NCI-H2029 (cell line): ENCODE data around the gene SLC22A4.

ENCODE experiments used
- DNase-seq: peaks from one replicate; lab custom pipeline; 2025; lab: John Stamatoyannopoulos, UW

The SLC22A4 gene

DNA sequence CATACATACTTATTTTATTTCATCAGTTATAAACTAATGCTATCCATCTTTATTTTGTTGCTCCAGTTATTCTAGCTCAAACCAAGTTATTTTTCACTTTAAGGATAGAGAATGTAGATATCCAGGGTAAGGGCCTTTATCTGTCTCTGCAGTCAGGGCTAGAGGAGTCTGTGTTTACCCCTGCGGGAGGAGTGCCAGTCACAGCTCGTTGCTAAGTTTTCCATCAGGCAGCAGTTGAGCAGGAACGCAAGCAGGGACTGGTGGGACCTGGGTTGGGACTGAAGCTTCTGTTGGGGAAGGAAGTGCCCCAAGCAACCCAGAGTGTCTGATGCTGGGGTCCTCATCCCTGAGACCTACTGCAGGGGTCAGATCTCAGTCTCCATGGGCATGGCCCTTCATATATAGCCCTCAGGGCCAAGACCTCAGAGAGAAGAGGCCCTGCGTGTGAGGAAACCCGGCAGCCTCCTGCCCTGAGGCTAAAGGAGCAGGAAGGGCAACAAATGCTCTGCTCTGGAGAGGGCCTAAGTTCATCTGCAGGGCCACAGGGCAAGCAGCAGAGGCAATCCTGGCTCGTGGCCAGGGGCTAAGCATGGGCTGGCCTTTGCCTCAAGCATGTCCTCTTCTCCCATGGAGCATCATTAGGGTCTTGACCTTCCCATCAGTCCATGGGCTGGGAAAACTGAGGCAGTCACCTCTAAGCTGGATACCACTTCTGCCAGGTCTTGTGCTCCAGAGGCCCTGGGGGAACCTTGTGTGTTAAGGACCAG lies 6.6 kb downstream of the SLC22A4 start:
- no peak for DNase-seq

DNA sequence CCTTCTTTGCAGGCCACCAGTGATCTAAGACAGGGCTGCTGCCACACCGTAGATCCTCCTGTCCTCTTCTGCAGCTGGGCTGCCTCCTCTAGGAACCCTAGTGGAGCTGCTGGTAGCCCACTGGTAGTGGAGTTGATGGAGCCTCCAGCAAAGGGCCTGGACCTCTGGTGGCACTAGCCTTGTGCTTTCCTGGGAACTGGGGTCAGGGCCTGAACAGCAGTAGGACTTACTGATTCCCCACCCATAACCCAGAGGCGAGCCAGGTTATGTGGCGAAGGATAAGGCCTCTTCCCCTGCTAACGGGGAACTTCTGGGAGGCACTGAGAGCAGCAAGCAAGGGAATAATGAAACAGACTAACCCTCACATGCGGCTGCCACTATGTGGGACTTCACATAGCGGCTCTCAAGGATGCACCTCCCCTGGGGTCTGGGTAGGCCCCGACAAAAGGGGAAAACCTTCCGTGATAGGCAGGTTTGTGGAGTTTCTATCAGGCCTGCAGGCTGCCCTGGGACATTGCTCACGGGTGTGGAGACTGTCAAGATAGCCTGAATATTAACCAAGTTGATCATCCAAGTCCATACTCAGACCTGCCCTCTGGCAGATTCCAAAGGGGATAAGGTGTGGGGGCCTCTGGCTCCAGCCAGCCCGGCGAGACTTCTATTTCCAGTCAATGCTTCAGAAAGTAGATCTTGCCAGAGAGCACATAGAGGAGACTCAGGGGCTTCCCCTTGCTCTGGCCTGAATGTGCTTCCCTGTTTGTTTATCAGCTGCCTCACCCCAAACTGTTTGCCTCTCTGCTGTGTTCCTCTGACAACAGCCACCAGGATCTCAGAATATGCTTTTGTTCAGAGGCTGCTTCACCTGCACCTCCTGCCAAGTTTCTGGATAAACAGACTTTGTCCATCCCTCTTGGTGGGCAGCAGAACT lies 7.4 kb downstream of the SLC22A4 start:
- DNase-seq, result no peak

DNA sequence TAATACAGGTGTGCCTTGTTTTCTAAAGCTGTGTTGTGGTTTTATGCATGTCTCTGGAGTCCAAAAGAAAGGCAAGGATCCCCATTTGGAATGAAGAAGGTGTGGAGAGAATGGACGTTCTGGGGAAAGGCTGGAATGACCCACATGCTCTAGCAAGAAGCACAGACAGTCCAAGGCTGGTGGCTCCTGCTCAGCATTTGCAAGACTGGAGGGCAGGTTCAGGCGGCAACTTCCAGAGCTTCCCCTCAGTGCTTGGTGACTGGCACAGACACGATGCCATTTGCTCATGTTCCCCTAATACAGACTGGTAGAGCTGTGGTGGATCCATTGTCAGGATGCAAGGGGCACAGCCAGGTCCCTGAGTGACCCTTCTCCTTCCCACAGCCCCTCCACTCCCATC lies 8.2 kb downstream of the SLC22A4 start:
- DNase-seq, result no peak

DNA sequence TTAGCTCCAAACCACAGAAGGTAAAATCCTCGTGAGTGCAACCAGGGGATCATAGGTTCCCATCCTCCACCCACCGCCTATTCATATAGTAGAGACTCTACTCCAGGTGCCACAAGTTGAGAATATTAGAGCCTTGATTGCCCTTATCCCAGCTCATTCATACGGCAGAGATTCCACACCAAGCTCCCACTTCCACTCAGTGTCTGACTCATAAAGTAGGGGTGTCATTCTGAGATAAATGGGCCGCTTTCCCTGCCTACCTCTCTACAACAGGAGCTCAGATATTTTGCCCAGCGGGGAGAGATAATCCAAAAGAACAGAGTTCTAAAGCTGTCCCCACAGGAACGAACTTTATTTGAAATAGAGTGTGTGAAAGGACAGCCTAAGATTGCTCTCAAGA lies 9.4 kb downstream of the SLC22A4 start:
- DNase-seq, result no peak

DNA sequence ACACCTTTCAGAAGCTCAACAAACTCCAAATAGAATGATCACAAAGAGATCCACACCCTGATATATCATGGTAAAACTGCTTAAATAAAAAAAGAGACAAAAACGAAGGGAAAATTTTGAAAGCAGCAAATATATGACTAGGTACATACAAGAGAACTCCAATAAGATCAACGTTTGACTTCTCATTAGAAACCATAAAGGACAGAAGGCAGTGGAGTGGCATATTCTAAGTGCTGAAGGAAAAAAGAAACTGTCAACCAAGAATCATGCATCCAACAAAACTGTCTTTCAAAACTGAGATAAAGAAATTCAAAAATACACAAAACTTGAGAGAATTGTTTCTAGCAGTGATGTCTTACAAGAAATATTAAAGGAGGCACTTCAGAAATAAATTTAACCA lies 11.2 kb downstream of the SLC22A4 start:
- DNase-seq, result no peak

DNA sequence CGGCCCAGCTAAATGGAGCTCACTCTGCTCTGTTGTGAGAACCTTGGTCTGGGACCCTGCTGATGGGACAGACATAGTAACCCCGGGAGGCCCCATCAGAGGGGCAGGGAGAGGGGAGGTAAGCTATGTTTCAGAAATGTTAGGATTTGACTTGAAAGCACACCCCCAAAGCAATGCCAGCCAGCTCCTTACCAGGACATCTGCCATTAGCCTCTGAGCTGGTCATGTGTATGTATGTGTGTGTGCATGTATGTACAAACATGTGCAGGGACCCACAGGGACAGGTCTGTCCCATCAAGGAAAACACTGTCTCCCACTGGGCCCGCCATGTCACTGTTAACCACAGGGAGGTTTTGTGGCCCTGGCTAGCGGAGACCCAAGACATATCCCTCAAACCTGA lies 14.5 kb downstream of the SLC22A4 start:
- no peak for DNase-seq

DNA sequence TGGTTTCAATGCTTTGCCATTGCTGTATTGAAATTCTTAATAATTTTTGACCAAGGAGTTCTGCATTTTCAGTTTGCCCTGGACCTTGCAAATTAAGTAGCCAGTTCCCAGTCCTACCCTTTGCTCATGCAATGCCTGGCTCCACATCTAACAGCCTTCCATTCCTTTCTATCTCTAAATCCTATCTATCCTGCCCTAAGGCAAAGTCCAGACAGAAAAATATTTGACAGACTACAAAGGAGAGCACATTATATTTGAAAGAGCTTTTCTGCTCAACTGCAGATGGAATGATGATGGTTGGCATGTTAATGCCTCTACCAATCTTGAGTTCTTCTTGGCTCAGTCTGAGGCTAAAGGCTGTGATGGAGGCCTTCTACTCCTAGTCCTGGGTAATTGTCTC lies 15.5 kb downstream of the SLC22A4 start:
- no peak for DNase-seq

DNA sequence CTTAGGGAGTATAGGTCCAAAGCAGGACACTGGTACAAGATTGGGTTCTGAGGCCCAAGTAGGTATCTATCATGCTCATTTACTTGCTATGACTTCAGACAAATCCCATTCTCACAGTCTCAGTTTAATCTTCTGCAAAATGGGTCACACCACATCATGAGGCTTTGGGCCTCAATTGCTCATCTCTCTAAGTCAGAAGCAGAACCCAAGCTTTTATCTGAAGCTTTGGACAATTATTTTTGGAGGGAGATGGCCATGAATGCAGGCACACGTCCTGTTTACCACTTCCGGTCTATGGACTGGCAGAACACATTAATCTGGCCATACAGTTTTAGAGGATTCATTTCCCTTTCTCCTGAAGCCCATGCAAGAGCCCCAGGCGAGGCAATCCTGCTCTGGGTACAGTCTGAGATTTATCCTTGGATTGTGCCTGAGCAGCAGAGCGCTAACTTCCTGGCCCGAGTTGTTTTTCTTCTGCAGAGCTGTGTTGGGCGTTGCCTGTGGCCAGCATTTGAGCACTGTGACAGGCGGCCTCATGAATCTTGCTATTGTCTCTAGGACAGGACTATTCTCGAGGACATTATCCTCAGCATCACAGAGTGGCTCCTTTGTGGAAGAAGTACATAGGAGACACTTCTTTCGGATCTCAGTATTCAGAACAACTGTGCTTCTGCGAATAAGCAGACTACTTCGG lies 16.1 kb downstream of the SLC22A4 start:
- no peak for DNase-seq

DNA sequence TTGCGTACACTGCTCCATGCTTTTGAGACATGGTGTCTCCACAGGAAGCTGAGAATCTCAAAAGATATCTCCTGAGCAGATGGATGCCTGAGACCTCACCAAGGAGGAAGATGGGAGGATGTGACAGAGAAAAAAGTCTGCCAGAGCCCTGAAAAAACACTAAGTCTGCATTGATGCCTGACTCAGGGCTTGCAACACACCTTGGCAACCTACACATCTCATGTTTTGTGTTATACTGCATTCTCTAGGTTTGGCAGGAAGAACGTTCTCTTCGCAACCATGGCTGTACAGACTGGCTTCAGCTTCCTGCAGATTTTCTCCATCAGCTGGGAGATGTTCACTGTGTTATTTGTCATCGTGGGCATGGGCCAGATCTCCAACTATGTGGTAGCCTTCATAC lies 19.2 kb downstream of the SLC22A4 start:
- no peak for DNase-seq

DNA sequence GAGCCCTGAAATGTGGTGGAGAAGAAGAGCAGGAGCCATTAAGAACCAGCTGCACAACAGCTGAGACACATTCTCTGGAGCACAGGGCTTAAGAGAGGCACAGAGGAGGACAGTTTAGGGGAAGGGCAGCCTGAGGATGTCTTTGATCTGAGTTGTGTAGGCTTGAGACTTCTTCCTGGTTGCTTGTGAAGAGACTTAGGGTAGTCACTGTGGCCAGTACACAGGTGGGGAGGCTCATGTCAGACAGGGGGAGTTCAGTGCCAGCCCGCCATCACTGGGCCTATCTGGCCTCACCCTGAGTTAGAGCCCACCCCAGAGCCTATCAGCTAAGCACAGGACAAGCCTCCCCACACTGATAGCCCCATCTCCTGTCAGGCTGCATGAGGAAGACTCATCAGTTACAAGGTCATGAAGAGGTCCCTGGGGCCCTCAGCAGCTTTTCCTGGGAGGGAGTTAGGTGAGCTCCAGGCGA lies 19.8 kb downstream of the SLC22A4 start:
- no peak for DNase-seq

DNA sequence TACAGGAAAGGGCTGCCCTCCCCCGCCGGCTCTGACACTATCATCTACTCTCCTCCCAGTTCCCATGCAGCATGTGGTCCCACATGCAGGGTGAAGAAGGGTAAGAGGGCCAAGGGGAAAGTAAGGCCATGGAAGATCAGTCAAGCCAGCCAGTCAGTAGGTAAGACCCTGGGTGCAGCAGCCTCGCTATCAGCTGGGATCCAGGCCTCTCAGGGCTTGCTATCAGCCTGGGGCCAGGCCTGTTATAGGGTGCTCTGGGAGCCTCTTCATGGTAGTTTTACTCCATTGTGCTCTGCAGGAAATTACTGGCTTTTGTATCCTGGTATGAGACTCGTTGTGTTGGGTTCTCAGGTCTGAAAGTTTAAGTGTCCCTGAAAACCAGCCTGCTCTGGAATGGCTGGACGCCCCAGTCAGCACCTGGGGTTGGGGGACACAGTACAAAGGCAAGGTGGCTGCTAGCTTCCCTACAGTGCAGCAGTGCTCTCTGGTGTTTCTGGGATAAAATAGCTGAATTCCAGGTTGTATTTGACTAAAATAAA lies 21.4 kb downstream of the SLC22A4 start:
- DNase-seq, result no peak

DNA sequence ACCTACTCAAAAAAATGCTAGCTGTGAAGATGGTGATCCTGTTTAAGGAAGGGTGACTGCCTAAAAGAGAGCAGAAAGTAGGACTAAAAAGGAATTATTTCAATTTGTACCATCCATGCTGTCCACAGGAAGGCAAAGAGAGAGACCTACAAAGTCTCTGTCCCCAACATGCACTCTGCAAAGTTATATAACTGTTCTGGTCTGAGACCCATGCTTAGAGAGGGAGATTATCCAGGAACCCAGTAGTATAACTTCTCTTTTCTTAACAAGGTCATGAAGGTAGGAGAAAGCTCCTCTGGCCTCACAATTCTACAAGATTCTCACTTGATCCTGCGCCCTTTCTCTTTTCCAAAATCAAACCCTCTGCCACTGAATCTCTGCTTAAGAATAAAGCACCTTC lies 25.8 kb downstream of the SLC22A4 start:
- no peak for DNase-seq

DNA sequence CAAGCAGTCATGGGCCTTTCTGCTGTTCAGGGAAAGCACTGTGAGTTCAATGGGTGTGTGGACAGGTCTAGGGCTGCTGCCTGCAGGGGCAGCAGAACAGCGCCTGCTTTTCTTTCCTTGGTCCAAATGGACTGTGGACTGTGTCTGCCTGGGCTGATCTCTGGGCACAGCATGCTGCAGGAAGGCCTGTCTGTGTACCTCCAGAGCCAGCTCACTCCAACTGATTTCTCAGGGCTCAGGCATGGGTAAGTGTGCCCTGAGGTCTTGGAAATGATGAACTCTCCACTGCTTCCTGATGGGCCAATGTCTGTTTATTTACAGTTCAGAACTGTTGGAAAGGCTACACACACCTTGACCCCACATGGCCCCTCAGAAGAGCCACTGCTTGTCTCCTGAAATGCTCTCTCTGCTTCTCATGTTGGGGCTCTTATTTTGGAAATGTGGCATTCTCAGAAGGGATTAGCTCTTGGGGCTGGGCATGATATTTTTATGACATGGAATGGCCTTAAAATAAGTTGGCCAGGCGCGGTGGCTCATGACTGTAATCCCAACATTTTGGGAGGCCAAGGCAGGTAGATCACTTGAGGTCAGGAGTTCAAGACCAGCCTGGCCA lies 27.0 kb downstream of the SLC22A4 start:
- DNase-seq, result no peak

DNA sequence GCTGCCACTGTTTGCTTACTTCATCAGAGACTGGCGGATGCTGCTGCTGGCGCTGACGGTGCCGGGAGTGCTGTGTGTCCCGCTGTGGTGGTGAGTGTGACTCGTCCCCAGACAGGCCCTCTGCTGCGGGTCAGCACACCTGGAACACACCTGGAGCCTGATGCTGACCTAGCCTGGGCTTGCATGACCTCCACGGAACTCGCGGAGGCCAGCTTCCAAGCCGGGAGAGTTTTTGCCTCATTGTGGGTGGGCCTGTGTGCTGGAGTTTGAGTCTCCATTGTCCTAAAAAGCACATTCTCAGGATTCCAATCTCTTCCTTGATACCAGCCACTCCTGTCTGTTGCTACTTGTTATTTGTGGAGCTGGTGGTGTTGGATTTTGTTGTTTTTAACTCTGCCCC lies 28.1 kb downstream of the SLC22A4 start:
- no peak for DNase-seq

DNA sequence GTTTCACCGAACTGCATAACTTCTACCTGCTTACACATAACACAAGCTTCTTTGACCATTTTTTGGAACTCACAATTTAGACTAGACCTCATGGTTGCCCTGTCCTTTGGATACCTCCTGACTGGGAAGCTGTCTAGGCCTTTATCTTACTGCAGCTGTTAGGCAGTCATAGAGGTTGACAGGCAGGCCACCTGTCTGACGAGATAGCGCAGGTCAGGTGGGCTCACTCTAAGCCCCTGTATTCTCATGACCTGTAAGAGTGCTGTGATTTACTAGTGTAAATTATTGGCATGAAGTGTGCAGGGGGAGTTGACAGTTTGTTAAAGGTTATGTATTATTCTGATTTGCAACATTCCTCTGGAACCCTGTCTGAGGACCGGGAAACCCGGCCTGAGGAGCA lies 29.0 kb downstream of the SLC22A4 start:
- no peak for DNase-seq

DNA sequence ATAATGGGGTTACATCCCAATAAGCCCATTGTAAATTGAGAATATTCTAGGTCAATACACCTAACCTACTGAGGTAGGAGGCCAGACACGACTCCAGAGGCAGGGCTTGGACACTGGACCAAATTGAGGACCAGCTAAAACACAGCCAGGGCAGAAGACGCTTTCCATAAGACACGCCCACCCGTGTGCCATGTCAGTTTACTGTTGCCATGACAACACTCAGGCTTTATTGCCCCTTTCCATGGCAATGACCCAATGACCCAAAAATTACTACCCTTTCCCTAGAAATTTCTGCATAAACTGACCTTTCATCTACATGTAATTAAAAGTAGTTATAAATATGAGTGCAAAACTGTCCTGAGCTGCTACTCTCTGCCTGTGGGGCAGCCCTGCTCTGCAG lies 31.5 kb downstream of the SLC22A4 start:
- no peak for DNase-seq

DNA sequence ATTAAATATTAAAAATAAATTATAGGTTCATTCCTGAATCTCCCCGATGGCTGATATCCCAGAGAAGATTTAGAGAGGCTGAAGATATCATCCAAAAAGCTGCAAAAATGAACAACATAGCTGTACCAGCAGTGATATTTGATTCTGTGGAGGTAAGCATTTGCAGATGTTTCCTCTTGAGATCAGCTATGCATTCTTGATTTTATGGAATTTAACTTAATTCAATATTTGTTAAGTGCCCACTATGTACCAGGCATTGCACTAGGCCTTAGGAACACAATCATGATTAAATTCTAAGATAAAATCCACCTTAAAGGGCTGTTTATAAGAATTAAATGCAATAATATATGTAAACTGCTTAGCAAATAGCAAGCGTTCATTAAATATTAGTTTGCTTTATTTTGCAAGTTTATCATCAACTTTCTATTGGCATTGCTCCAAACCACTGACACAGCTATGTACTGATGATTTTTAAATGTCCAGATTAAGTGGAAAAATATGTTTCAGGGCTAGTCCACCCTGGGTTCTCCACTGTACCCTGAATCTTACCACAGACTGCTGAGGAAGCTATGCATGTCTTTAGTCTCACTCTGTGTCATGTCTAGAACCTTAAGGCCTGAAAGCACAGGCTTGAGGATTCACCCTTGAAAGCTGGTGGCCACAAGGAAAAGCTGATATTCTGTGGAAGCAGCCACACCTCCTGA lies 33.2 kb downstream of the SLC22A4 start:
- no peak for DNase-seq

DNA sequence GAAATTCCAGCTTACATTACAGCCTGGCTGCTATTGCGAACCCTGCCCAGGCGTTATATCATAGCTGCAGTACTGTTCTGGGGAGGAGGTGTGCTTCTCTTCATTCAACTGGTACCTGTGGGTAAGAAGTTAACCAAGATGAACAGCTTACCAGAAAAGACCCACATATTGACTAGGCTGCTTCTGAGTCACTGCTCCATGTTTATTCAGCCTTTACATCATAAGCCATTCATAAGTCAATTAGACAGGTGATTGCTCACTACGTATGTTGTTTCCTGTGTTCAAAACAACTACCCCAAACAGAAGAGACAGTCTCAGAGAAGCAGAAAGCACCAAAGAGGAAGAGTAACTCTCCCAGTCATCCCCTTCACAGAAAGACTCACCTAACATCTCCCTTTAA lies 40.6 kb downstream of the SLC22A4 start:
- DNase-seq, result peak; percentile 7

DNA sequence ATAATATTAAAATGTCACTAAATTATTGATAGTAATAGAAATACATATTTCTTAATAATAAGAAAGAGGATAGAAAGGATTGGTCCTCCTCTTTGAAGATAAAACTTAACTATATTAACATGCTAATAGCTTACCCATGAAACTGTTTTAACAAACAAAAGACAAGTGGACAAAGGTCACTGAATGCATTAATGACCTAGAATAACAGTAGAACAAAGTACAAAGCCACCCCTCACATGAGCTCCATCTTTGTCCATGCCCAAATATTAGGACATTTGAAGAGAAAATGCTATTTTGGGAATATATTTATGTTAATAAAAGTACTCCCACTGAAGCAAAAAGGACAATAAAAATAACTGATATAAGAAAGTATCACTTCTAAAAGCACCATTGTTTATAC lies 41.2 kb downstream of the SLC22A4 start:
- no peak for DNase-seq

DNA sequence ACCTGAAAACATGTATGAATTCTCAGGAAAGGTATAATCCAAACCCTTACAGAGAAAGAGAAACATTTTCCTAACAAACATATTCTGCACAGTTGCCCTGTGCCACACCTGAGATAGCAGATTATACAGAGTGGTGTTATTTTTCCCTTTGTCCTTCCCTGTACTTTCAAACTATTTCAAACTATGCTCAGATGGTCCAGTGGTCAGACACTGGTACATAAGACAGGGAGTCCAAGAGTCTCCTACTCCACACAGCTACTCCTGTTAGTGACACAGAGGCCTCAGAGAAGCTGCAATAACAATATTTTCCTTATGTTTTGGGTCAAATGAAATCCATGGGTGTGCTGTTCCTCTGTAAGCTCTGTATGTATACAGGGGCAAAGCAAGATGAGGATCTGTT lies 45.3 kb downstream of the SLC22A4 start:
- no peak for DNase-seq
